HEK293 (cell line): ENCODE data around the gene CNPY2.

ENCODE experiments used
- CTCF ChIA-PET: fragments of 350-600 bp; formaldehyde crosslinking; extraction: SDS; loops from one replicate; lab custom pipeline; 2021; ENCODE audit warnings: antibody characterized with exemption; lab: Yijun Ruan, JAX
- POLR2A ChIA-PET: fragments of 300-600 bp; formaldehyde crosslinking; extraction: SDS; loops from one replicate; lab custom pipeline; 2020; ENCODE audit warnings: antibody characterized with exemption, inconsistent platforms; lab: Yijun Ruan, JAX
- H3K27ac ChIP-seq: fragments of 200-500 bp; sonication (Bioruptor generic); 2 replicates; pipeline ENCODE4 v1.5.1; 2014; ENCODE audit warnings: low read depth, low read length, control low read depth, inconsistent platforms; ENCODE audit errors: extremely low read depth
- H3K36me3 ChIP-seq, 2 experiments: fragments of 200-500 bp in 1 of 2; sonication (Bioruptor generic) in 1 of 2; 1 replicate in 1 of 2; 2 replicates in 1 of 2; pipeline ENCODE4 v1.5.1; 2014 to 2017; ENCODE audit warnings: inconsistent platforms in 2 of 2, low read length in 2 of 2; ENCODE audit not compliant: control insufficient read depth in 2 of 2, insufficient read depth in 1 of 2
- H3K4me1 ChIP-seq: fragments of 200-500 bp; sonication (Bioruptor generic); 2 replicates; pipeline ENCODE4 v1.5.1; 2014; ENCODE audit warnings: mild to moderate bottlenecking, low read length, inconsistent platforms; ENCODE audit not compliant: control insufficient read depth, insufficient read depth
- H3K4me3 ChIP-seq: 2 replicates; pipeline ENCODE4 v1.5.1; 2011; ENCODE audit warnings: low read depth, mild to moderate bottlenecking, control low read depth, low read length, moderate library complexity
- H3K9me3 ChIP-seq: fragments of 200-500 bp; sonication (Bioruptor generic); 2 replicates; pipeline ENCODE4 v1.5.1; 2014; ENCODE audit warnings: low read depth, low read length, inconsistent platforms; ENCODE audit not compliant: control insufficient read depth, insufficient read depth
- BCL11A ChIP-seq: fragments of 450-650 bp; formaldehyde crosslinking; IDR thresholded peaks from 2 replicates; pipeline ENCODE4 v1.5.1; 2016; ENCODE audit warnings: low read depth, missing biosample characterization, missing genetic modification characterization
- FEZF1 ChIP-seq: fragments of 450-650 bp; formaldehyde crosslinking; IDR thresholded peaks from 2 replicates; pipeline ENCODE4 v1.5.1; 2016; ENCODE audit warnings: missing biosample characterization, missing genetic modification characterization
- REST ChIP-seq: fragments of 450-650 bp; formaldehyde crosslinking; IDR thresholded peaks from 2 replicates; pipeline ENCODE4 v1.5.1; 2016; ENCODE audit warnings: missing biosample characterization, missing genetic modification characterization
- SCRT2 ChIP-seq: fragments of 450-650 bp; formaldehyde crosslinking; IDR thresholded peaks from 2 replicates; pipeline ENCODE4 v1.5.1; 2016; ENCODE audit warnings: missing biosample characterization, missing genetic modification characterization
- YY2 ChIP-seq: fragments of 450-650 bp; formaldehyde crosslinking; IDR thresholded peaks from 2 replicates; pipeline ENCODE4 v1.5.1; 2016; ENCODE audit warnings: missing biosample characterization, missing genetic modification characterization
- ZBTB48 ChIP-seq: fragments of 450-650 bp; formaldehyde crosslinking; IDR thresholded peaks from 2 replicates; pipeline ENCODE4 v1.5.1; 2016; ENCODE audit warnings: missing biosample characterization, missing genetic modification characterization
- ZEB2 ChIP-seq: fragments of 450-650 bp; formaldehyde crosslinking; IDR thresholded peaks from 2 replicates; pipeline ENCODE4 v1.5.1; 2016; ENCODE audit warnings: missing biosample characterization, missing genetic modification characterization
- ZFP37 ChIP-seq: fragments of 450-650 bp; formaldehyde crosslinking; IDR thresholded peaks from 2 replicates; pipeline ENCODE4 v1.5.1; 2016; ENCODE audit warnings: missing biosample characterization, missing genetic modification characterization
- ZNF121 ChIP-seq: fragments of 450-650 bp; formaldehyde crosslinking; IDR thresholded peaks from 2 replicates; pipeline ENCODE4 v1.5.1; 2016; ENCODE audit warnings: missing biosample characterization, missing genetic modification characterization
- ZNF155 ChIP-seq: fragments of 450-650 bp; formaldehyde crosslinking; IDR thresholded peaks from 2 replicates; pipeline ENCODE4 v1.5.1; 2016; ENCODE audit warnings: missing biosample characterization, missing genetic modification characterization
- ZNF157 ChIP-seq: fragments of 450-650 bp; formaldehyde crosslinking; IDR thresholded peaks from 2 replicates; pipeline ENCODE4 v1.5.1; 2016; ENCODE audit warnings: missing biosample characterization, missing genetic modification characterization
- ZNF184 ChIP-seq: fragments of 450-650 bp; IDR thresholded peaks from 2 replicates; pipeline ENCODE4 v1.5.1; 2018; ENCODE audit warnings: missing biosample characterization, mild to moderate bottlenecking, missing genetic modification characterization
- ZNF202 ChIP-seq: fragments of 450-650 bp; formaldehyde crosslinking; IDR thresholded peaks from 2 replicates; pipeline ENCODE4 v1.5.1; 2016; ENCODE audit warnings: missing biosample characterization, missing genetic modification characterization, borderline replicate concordance
- ZNF214 ChIP-seq: fragments of 450-650 bp; formaldehyde crosslinking; IDR thresholded peaks from 2 replicates; pipeline ENCODE4 v1.5.1; 2017; ENCODE audit warnings: missing biosample characterization, mild to moderate bottlenecking, missing genetic modification characterization, borderline replicate concordance
- ZNF394 ChIP-seq: fragments of 450-650 bp; formaldehyde crosslinking; IDR thresholded peaks from 2 replicates; pipeline ENCODE4 v1.5.1; 2016; ENCODE audit warnings: missing biosample characterization, missing genetic modification characterization, mild to moderate bottlenecking, moderate library complexity, borderline replicate concordance
- ZNF416 ChIP-seq: fragments of 450-650 bp; formaldehyde crosslinking; IDR thresholded peaks from 2 replicates; pipeline ENCODE4 v1.5.1; 2016; ENCODE audit warnings: missing biosample characterization, missing genetic modification characterization
- ZNF423 ChIP-seq: fragments of 450-650 bp; formaldehyde crosslinking; IDR thresholded peaks from 2 replicates; pipeline ENCODE4 v1.5.1; 2016; ENCODE audit warnings: missing biosample characterization, missing genetic modification characterization
- ZNF585B ChIP-seq: fragments of 450-650 bp; formaldehyde crosslinking; IDR thresholded peaks from 2 replicates; pipeline ENCODE4 v1.5.1; 2016; ENCODE audit warnings: missing biosample characterization, missing genetic modification characterization
- ZNF785 ChIP-seq: fragments of 450-650 bp; formaldehyde crosslinking; IDR thresholded peaks from 2 replicates; pipeline ENCODE4 v1.5.1; 2016; ENCODE audit warnings: missing biosample characterization, missing genetic modification characterization
- ZNF791 ChIP-seq: fragments of 450-650 bp; formaldehyde crosslinking; IDR thresholded peaks from 2 replicates; pipeline ENCODE4 v1.5.1; 2016; ENCODE audit warnings: missing biosample characterization, missing genetic modification characterization
- ZNF830 ChIP-seq: fragments of 450-650 bp; IDR thresholded peaks from 2 replicates; pipeline ENCODE4 v1.5.0; 2018; ENCODE audit warnings: missing biosample characterization, missing genetic modification characterization, low read depth, mild to moderate bottlenecking, moderate library complexity
- ZNF837 ChIP-seq: fragments of 450-650 bp; formaldehyde crosslinking; IDR thresholded peaks from 2 replicates; pipeline ENCODE4 v1.5.1; 2016; ENCODE audit warnings: missing biosample characterization, missing genetic modification characterization

CNPY2 gene

GRCh38 chr12:56296295-56296694 is 19.5 kb downstream of the CNPY2 start:
- peaks cover 4% of the 10 kb centered on the region; the same call in 1 of the 2 replicates for H3K4me1 ChIP-seq
- H3K27ac ChIP-seq: no peak overlapping the region
- ChIA-PET POLR2A (no interaction called here), CTCF (no interaction called here)
- no peak for TF ChIP-seq ZNF791 (tag by site-specific recombination)
- 0 out of 2 replicates have a peak, but pooled peaks have one; percentile 41 for TF ChIP-seq SCRT2
- TF ChIP-seq ZEB2 (tag by site-specific recombination): peak; percentile 47; the same call in 1 of the 2 replicates
- TF ChIP-seq ZNF585B (tag by site-specific recombination): no peak
- H3K4me3 ChIP-seq: no peak overlapping the region
- H3K36me3 ChIP-seq: peaks cover 24 to 51% of the 10 kb centered on the region in 2 experiments
- H3K9me3 ChIP-seq: no peaks in the 10 kb centered on the region

DNA sequence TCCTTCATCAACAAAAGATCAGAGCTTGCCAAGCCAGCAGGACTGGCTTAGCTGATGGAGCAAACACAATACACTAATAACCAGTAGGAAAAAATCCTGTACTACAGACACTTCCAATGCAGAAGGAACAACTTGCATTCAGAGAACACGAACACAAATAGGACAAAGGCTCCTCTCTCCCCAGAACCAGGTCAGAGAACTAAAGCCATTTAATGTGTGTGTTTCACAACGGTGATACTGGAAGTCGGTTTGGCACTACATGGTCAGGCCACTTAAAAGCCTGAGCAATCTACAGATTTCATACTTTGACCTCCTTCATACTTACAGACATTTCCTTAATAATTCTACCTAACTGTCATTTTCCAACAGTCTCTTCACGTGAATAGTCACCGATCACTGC is 22.0 kb downstream of the CNPY2 start:
- peaks cover 25 to 65% of the 10 kb centered on the region in 2 experiments for H3K36me3 ChIP-seq
- H3K27ac ChIP-seq: no peak overlapping the region
- ChIA-PET POLR2A (interaction anchor here (0.6 kb wide), 1 partner anchor 99 kb away, joined by 3 read pairs; no protein-coding TSS in a partner anchor), CTCF (interaction anchor here (0.7 to 1.1 kb wide), 2 partner anchors 37 to 104 kb away, joined by 3 read pairs; partner anchors contain the start of gene SMARCC2)
- H3K4me3 ChIP-seq: no peak overlapping the region
- H3K4me1 ChIP-seq: peaks cover under 1% of the 10 kb centered on the region; the same call in 1 of the 2 replicates
- H3K9me3 ChIP-seq: no peaks in the 10 kb centered on the region
- TF ChIP-seq REST (no peak), ZNF830 (tag by site-specific recombination) (no peak), YY2 (tag by site-specific recombination) (no peak), ZNF416 (no peak), ZNF214 (tag by site-specific recombination) (no peak), ZFP37 (no peak), FEZF1 (no peak), ZNF837 (tag by site-specific recombination) (no peak), ZNF785 (no peak), ZNF423 (tag by site-specific recombination) (no peak), BCL11A (no peak), ZBTB48 (no peak), ZNF184 (no peak), ZNF202 (tag by site-specific recombination) (no peak), ZNF157 (tag by site-specific recombination) (no peak), ZNF155 (tag by site-specific recombination) (no peak)

- H3K9me3 ChIP-seq: no peaks in the 10 kb centered on the region
- ChIA-PET POLR2A (interaction anchor here (0.5 kb wide), 1 partner anchor 284 kb away, joined by 3 read pairs; no protein-coding TSS in a partner anchor), CTCF (interaction anchor here (0.6 to 0.9 kb wide), 5 partner anchors 9 to 632 kb away, joined by 3 to 5 read pairs (median 3); partner anchors contain the start of gene SMARCC2)
- peaks cover 39 to 64% of the 10 kb centered on the region in 2 experiments for H3K36me3 ChIP-seq
- no peak overlapping the region for H3K27ac ChIP-seq
- no peak for TF ChIP-seq ZNF394 (tag by site-specific recombination)
- peak; percentile 93 for TF ChIP-seq ZNF121 (tag by site-specific recombination)
- TF ChIP-seq, all 188 proteins: peak for 1
- no peaks in the 10 kb centered on the region for H3K4me1 ChIP-seq
- no peak overlapping the region for H3K4me3 ChIP-seq
Measured at GRCh38 chr12:56288705-56289387, 26.9 kb downstream of the CNPY2 start.
